OCI-LY7 (cell line): ENCODE data around the gene TMEM255B. TPM values are rescaled to one million over a fixed set of nuclear protein-coding genes. Genes with fewer than 3 reads are reported as not detected.

ENCODE experiments used
- BruUV-seq: library from RNA; stranded (reverse); fragments of 400-500 nt; replicated peaks from 2 replicates; lab custom pipeline; 2021; lab: Mats Ljungman, UMichigan
- CTCF ChIA-PET: fragments of 300-600 bp; sonication (Branson Sonifier 250); formaldehyde crosslinking; loops from one replicate; lab custom pipeline; 2022; ENCODE audit warnings: antibody characterized with exemption; ENCODE audit not compliant: unreplicated experiment; lab: Charles Lee
- POLR2A ChIA-PET: fragments of 300-600 bp; sonication (Branson Sonifier 250); formaldehyde crosslinking; loops from one replicate; lab custom pipeline; 2022; ENCODE audit warnings: antibody characterized with exemption; lab: Charles Lee
- DNase-seq: peaks from one replicate; pipeline ENCODE4 v3.0.0-alpha.2; 2015; ENCODE audit warnings: low spot score
- H2AFZ ChIP-seq: fragments of 200-600 bp; sonication (generic), shearing (Covaris generic); 2 replicates; pipeline ENCODE4 v1.6.1; 2014; ENCODE audit warnings: mild to moderate bottlenecking, antibody characterized with exemption, low read length, moderate library complexity
- H3K27ac ChIP-seq: fragments of 200-600 bp; sonication (generic); 2 replicates; pipeline ENCODE4 v1.5.1; 2014; ENCODE audit warnings: mixed run types, low read depth, mild to moderate bottlenecking, moderate library complexity, low read length, inconsistent platforms; ENCODE audit not compliant: poor library complexity, severe bottlenecking
- H3K36me3 ChIP-seq: fragments of 200-600 bp; sonication (generic); 2 replicates; pipeline ENCODE4 v1.6.1; 2014; ENCODE audit warnings: mild to moderate bottlenecking, antibody characterized with exemption, low read length, moderate library complexity, mixed read lengths; ENCODE audit not compliant: insufficient read depth
- H3K4me1 ChIP-seq: fragments of 200-600 bp; sonication (generic); 2 replicates; pipeline ENCODE4 v1.5.1; 2014; ENCODE audit warnings: mild to moderate bottlenecking, low read length; ENCODE audit not compliant: insufficient read depth, poor library complexity, severe bottlenecking
- H3K4me2 ChIP-seq: fragments of 200-600 bp; sonication (generic); 2 replicates; pipeline ENCODE4 v1.6.1; 2014; ENCODE audit warnings: mild to moderate bottlenecking, low read length
- H3K4me3 ChIP-seq: fragments of 200-600 bp; sonication (generic); 2 replicates; pipeline ENCODE4 v1.5.1; 2014; ENCODE audit warnings: mild to moderate bottlenecking, low read depth, low read length; ENCODE audit not compliant: poor library complexity, severe bottlenecking
- H3K79me2 ChIP-seq: fragments of 200-600 bp; sonication (generic); 2 replicates; pipeline ENCODE4 v1.6.1; 2016; ENCODE audit warnings: low read depth, mild to moderate bottlenecking, low read length, moderate library complexity, mixed read lengths; ENCODE audit not compliant: insufficient read depth
- H3K9me2 ChIP-seq: fragments of 200-600 bp; sonication (generic); 2 replicates; pipeline ENCODE4 v1.6.1; 2016; ENCODE audit warnings: mild to moderate bottlenecking, low read length, mixed read lengths; ENCODE audit not compliant: insufficient read depth
- H3K9me3 ChIP-seq: fragments of 200-600 bp; sonication (generic); 2 replicates; pipeline ENCODE4 v1.6.1; 2014; ENCODE audit warnings: mild to moderate bottlenecking, mixed run types, low read length, mixed read lengths
- H4K20me1 ChIP-seq: fragments of 200-600 bp; sonication (generic); 2 replicates; pipeline ENCODE4 v1.6.1; 2014; ENCODE audit warnings: mild to moderate bottlenecking, antibody characterized with exemption, low read length, moderate library complexity, mixed read lengths; ENCODE audit not compliant: insufficient read depth
- EZH2phosphoT487 ChIP-seq: fragments of 200-600 bp; sonication (generic); IDR thresholded peaks from 2 replicates; pipeline ENCODE4 v1.6.1; 2018; ENCODE audit warnings: low read depth, borderline replicate concordance, mild to moderate bottlenecking, mixed run types, antibody characterized with exemption, low read length, moderate library complexity, mixed read lengths
- intact Hi-C: fragments of 100-400 bp; cut with micrococcal nuclease; formaldehyde crosslinking; loops from one replicate; pipeline ENCODE4 v1.10.0; 2022; ENCODE audit not compliant: unreplicated experiment
- total RNA-seq, 2 experiments: library from RNA; depleted of rRNA in 1 of 2; stranded (reverse); fragments of >200 nt in 1 of 2; shearing (Covaris generic) in 1 of 2; gene quantifications; 2 replicates each; pipeline ENCODE4 v1.2.3, GENCODE V29; 2014 to 2022
- TF ChIP-seq, protein P1 (sequence below): fragments of 200-600 bp; sonication (generic); conservative IDR thresholded peaks from 2 replicates; pipeline ENCODE4 v1.5.1; 2014; ENCODE audit warnings: mild to moderate bottlenecking, antibody characterized with exemption, low read length, moderate library complexity, mixed read lengths

TMEM255B gene
- total RNA-seq, 2 experiments from 2014 or later, result 2.6 to 6.8 TPM

DNA sequence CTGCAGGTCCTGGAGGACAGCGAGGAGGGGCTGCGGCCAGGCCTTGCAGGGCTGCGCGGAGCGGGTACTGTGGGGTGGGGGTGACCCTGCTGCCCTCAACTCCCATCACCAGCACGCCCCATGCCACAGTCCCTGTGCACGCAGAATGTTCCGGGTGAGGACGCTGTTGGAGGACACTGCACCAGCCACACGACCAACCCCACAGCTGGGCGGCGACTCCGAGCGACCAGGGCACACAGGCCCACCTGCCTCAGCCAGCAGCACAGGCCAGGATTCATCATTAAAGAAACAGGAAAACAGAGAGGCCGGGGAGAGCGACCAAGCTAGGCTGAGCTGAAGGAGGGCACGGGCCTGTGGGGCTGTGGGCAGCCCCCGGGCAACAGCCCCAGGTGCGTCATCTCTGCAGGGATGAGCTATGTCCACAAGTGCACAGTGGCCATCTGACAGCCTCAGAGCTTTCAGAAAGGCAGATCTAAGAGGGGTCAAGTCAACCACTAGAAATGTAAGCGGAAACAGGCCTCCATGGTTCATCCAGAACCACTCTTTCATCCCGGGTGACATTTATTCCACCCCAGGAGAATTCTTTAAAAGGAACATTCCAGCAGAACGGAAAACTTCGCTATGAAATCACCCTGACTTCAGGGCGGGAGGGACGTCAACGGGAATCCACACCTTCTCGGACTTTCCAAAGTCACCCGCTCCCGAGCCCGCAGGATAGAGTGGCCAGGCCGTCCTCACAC lies 103.3 kb downstream of the TMEM255B start:
- TF ChIP-seq EZH2phosphoT487, result no peak
- TF ChIP-seq, protein P1, sequence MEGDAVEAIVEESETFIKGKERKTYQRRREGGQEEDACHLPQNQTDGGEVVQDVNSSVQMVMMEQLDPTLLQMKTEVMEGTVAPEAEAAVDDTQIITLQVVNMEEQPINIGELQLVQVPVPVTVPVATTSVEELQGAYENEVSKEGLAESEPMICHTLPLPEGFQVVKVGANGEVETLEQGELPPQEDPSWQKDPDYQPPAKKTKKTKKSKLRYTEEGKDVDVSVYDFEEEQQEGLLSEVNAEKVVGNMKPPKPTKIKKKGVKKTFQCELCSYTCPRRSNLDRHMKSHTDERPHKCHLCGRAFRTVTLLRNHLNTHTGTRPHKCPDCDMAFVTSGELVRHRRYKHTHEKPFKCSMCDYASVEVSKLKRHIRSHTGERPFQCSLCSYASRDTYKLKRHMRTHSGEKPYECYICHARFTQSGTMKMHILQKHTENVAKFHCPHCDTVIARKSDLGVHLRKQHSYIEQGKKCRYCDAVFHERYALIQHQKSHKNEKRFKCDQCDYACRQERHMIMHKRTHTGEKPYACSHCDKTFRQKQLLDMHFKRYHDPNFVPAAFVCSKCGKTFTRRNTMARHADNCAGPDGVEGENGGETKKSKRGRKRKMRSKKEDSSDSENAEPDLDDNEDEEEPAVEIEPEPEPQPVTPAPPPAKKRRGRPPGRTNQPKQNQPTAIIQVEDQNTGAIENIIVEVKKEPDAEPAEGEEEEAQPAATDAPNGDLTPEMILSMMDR, result no peak

DNA sequence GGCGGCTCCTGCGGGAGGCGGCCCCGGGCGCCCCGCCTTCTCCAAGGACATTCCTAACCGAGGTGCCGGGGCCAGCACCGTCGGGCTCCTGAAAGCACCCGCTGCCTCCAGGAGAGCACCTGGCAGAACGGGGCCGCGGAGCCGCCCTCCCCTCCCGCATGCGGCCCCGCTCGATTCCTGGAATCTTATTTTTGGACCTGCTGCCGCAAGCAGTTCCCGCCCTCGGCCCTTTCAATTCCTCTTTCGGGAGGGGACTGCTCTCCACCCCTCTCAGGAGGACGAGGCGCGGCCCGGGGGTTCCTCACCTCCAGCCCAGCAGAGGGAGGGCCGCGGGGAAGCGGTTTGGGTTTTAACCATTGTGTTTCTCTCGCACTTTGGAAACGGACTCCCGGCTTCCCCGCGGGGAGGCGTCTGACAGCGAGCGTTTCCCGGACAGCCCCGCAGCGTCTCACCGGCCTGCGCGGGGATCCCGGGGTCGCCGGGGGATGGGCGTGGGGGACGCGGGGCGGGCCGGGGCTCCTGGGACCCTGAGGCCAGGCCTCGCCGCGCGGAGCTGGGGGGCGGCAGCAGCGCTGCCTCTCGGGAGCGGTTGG lies 104.0 kb downstream of the TMEM255B start:
- H3K9me2 ChIP-seq, result no peaks in the 10 kb centered on the region
- BruUV-seq, result no TSS peak
- H2AFZ ChIP-seq, result no peak overlapping the region
- H3K4me3 ChIP-seq, result no peak overlapping the region
- ChIA-PET POLR2A (no interaction called here), CTCF (no interaction called here)
- no peak for DNase-seq
- no peaks in the 10 kb centered on the region for H3K36me3 ChIP-seq
- no peak overlapping the region for H3K27ac ChIP-seq
- TF ChIP-seq EZH2phosphoT487, result no peak
- TF ChIP-seq, protein P1, result no peak
- no peak overlapping the region for H3K4me2 ChIP-seq
- no peaks in the 10 kb centered on the region for H3K9me3 ChIP-seq
- no peaks in the 10 kb centered on the region for H4K20me1 ChIP-seq
- H3K4me1 ChIP-seq, result no peaks in the 10 kb centered on the region
- no peaks in the 10 kb centered on the region for H3K79me2 ChIP-seq
- intact Hi-C loops, result no loop called here

More for the DNA sequence above, 103.3 kb downstream of the TMEM255B start:
- H4K20me1 ChIP-seq, result no peaks in the 10 kb centered on the region
- no TSS peak for BruUV-seq
- no peaks in the 10 kb centered on the region for H3K36me3 ChIP-seq
- H3K4me1 ChIP-seq, result no peaks in the 10 kb centered on the region
- H3K4me3 ChIP-seq, result no peak overlapping the region
- no peak overlapping the region for H2AFZ ChIP-seq
- H3K79me2 ChIP-seq, result no peaks in the 10 kb centered on the region
- H3K27ac ChIP-seq, result no peak overlapping the region
- no peaks in the 10 kb centered on the region for H3K9me3 ChIP-seq
- intact Hi-C loops, result no loop called here
- no peaks in the 10 kb centered on the region for H3K9me2 ChIP-seq
- POLR2A ChIA-PET, result no interaction called here
- CTCF ChIA-PET, result no interaction called here
- DNase-seq, result no peak
- H3K4me2 ChIP-seq, result no peak overlapping the region
